Measurements from ENCODE around the gene GNAT2. TPM values are rescaled to one million over a fixed set of nuclear protein-coding genes. Genes with fewer than 3 reads are reported as not detected.

Gene GNAT2
- total RNA-seq, 2 experiments from 2014 or later, result 0.81 to 0.88 TPM

GRCh38 chr1:109595531-109595930 lies 23.9 kb downstream of the GNAT2 start:
- DNase-seq, result no peak
- CTCF ChIA-PET, result interaction anchor here (1.5 kb wide), 1 partner anchor 45 kb away, joined by 4 read pairs; no protein-coding TSS in a partner anchor
- H3K36me3 Mint-ChIP-seq (ENCODE audit: low read depth), result peaks cover 17% of the 10 kb centered on the region
- no peak for ATAC-seq
- POLR2A ChIA-PET, result no interaction called here
- H3K4me1 Mint-ChIP-seq (ENCODE audit: low read depth), result no peaks in the 10 kb centered on the region
- H3K4me3 Mint-ChIP-seq, result no peak overlapping the region
- H3K9me3 Mint-ChIP-seq, result no peaks in the 10 kb centered on the region
- intact Hi-C loops (cut with micrococcal nuclease), result no loop called here
- TF ChIP-seq CTCF (IDR thresholded peaks at IDR 0.05), result no peak
- H3K27ac Mint-ChIP-seq, result no peak overlapping the region
- no peaks in the 10 kb centered on the region for H3K27me3 Mint-ChIP-seq

DNA sequence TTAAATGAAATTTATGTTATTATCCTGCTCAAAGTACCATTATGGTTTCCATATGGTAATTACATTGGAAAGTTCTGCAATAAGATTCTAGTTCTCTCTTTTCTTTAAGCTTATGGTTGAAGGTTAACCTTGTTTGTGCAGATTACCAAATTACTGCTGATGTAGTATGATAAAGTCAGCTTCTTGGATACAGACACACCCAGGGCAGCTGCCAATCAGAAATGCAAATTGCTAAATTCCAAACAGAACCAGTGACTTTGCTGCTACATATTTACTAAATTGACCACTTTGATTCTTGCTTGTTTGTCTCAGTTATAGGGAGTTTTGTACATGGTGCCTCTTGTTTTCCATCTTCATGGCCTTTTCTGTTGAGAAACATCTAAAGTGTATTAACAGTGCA lies 26.5 kb downstream of the GNAT2 start:
- POLR2A ChIA-PET, result no interaction called here
- intact Hi-C loops (cut with micrococcal nuclease), result no loop called here
- ATAC-seq, result no peak

DNA sequence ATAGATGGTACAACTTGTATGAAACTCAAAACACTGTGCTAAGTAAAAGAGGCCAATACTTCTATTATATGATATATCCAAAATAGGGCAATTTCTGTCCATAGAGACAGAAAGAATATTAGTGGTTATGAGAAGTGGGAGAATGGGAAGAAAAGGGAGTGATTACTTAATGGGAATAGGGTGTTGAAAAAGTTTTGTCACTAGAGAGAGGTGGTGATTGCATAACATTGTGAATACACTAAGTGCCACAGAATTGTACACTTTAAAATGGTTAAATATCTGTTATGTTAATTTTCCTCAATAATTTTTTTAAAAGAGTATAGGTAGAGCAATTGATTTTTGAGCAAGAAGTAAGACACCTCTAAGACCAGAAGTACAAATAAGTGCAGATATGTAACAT lies 29.7 kb downstream of the GNAT2 start:
- intact Hi-C loops (cut with micrococcal nuclease), result no loop called here
- no peak overlapping the region for H3K4me3 Mint-ChIP-seq
- CTCF ChIA-PET, result no interaction called here

More for the DNA sequence above, 26.5 kb downstream of the GNAT2 start:
- H3K4me1 Mint-ChIP-seq (ENCODE audit: low read depth), result no peaks in the 10 kb centered on the region
- H3K36me3 Mint-ChIP-seq (ENCODE audit: low read depth), result peaks cover 19% of the 10 kb centered on the region
- H3K9me3 Mint-ChIP-seq, result no peaks in the 10 kb centered on the region
- CTCF ChIA-PET, result interaction anchor here (1.0 to 1.2 kb wide), 2 partner anchors 12 to 181 kb away, joined by 3 read pairs; no protein-coding TSS in a partner anchor
- TF ChIP-seq CTCF (IDR thresholded peaks at IDR 0.05), result no peak
- no peak overlapping the region for H3K4me3 Mint-ChIP-seq
- no peak overlapping the region for H3K27ac Mint-ChIP-seq
- DNase-seq, result no peak
- H3K27me3 Mint-ChIP-seq, result no peaks in the 10 kb centered on the region

DNA sequence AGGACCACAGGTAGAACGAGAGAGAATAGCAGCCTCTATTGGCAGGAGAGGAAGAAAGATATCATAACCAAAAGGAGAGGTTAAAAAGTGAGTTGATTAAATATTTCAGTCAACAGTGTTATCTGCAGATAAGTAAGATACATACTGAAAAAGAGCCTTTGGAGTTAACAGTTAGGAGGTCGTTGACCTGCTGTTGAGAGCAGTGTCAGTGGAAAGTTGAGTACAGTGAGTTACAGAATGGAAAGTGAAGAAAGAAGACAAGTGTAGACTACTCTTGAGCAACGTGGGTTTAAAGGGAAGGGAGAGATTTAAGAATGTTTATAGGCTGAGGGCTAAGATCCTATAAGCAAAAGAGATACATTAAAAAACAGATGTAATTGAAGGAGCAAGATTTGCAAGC lies 30.2 kb downstream of the GNAT2 start:
- Mint-ChIP-seq H3K27me3 (no peaks in the 10 kb centered on the region), H3K36me3 (ENCODE audit: low read depth) (peaks cover 30% of the 10 kb centered on the region), H3K9me3 (no peaks in the 10 kb centered on the region), H3K4me3 (no peak overlapping the region), H3K4me1 (ENCODE audit: low read depth) (no peaks in the 10 kb centered on the region), H3K27ac (peak overlapping the region; percentile 2)
- ChIA-PET POLR2A (no interaction called here), CTCF (no interaction called here)
- intact Hi-C loops (cut with micrococcal nuclease), result no loop called here
- ATAC-seq, result no peak
- TF ChIP-seq CTCF (IDR thresholded peaks at IDR 0.05), result no peak
- no peak for DNase-seq

More for the DNA sequence above, 29.7 kb downstream of the GNAT2 start:
- POLR2A ChIA-PET, result no interaction called here
- ATAC-seq (no peak), DNase-seq (no peak)
- H3K9me3 Mint-ChIP-seq, result no peaks in the 10 kb centered on the region
- H3K4me1 Mint-ChIP-seq (ENCODE audit: low read depth), result no peaks in the 10 kb centered on the region
- H3K27me3 Mint-ChIP-seq, result no peaks in the 10 kb centered on the region
- H3K27ac Mint-ChIP-seq, result no peak overlapping the region
- H3K36me3 Mint-ChIP-seq (ENCODE audit: low read depth), result peaks cover 30% of the 10 kb centered on the region
- no peak for TF ChIP-seq CTCF (IDR thresholded peaks at IDR 0.05)

- intact Hi-C loops (cut with micrococcal nuclease), result no loop called here
- ATAC-seq (no peak), DNase-seq (no peak)
- no peaks in the 10 kb centered on the region for H3K9me3 Mint-ChIP-seq
- H3K36me3 Mint-ChIP-seq (ENCODE audit: low read depth), result peaks cover 21% of the 10 kb centered on the region
- POLR2A ChIA-PET, result interaction anchor here (0.9 kb wide), 1 partner anchor 16 kb away, joined by 3 read pairs; no protein-coding TSS in a partner anchor
- CTCF ChIA-PET, result interaction anchor here (1.0 kb wide), 1 partner anchor 306 kb away, joined by 3 read pairs; no protein-coding TSS in a partner anchor
- H3K4me1 Mint-ChIP-seq (ENCODE audit: low read depth), result no peaks in the 10 kb centered on the region
- TF ChIP-seq CTCF (IDR thresholded peaks at IDR 0.05), result no peak
- H3K27me3 Mint-ChIP-seq, result no peaks in the 10 kb centered on the region
- H3K4me3 Mint-ChIP-seq, result no peak overlapping the region
- no peak overlapping the region for H3K27ac Mint-ChIP-seq
Observed at GRCh38 chr1:109586055-109586454, 33.4 kb downstream of the GNAT2 start.
